Hepatocyte (in vitro differentiated cells): ENCODE results near the gene TBC1D5. TPM values are rescaled to one million over a fixed set of nuclear protein-coding genes. Genes with fewer than 3 reads are reported as not detected.

Experiments
- DNase-seq: peaks from one replicate; pipeline ENCODE4 v3.0.0-alpha.2; 2016; ENCODE audit warnings: low spot score
- H2AFZ ChIP-seq: fragments of 200-600 bp; sonication (generic); 2 replicates; pipeline ENCODE4 v1.6.0; 2016; ENCODE audit warnings: antibody characterized with exemption, mild to moderate bottlenecking
- H3K27ac ChIP-seq: fragments of 200-600 bp; sonication (generic); 2 replicates; pipeline ENCODE4 v1.5.1; 2016; ENCODE audit warnings: mild to moderate bottlenecking
- H3K27me3 ChIP-seq: fragments of 200-600 bp; sonication (generic); 2 replicates; pipeline ENCODE4 v1.6.1; 2016
- H3K36me3 ChIP-seq: fragments of 200-600 bp; sonication (generic); replicated peaks from 2 replicates; pipeline ENCODE4 v1.5.1; 2016; ENCODE audit warnings: low read depth; ENCODE audit not compliant: insufficient read depth
- H3K4me1 ChIP-seq: fragments of 200-600 bp; sonication (generic); 2 replicates; pipeline ENCODE4 v1.5.1; 2016; ENCODE audit warnings: mild to moderate bottlenecking, moderate library complexity; ENCODE audit not compliant: insufficient read depth
- H3K4me2 ChIP-seq: fragments of 200-600 bp; sonication (generic); 2 replicates; pipeline ENCODE4 v1.6.0; 2016
- H3K4me3 ChIP-seq: fragments of 200-600 bp; sonication (generic); 2 replicates; pipeline ENCODE4 v1.5.1; 2016; ENCODE audit warnings: mild to moderate bottlenecking
- H3K79me2 ChIP-seq: fragments of 200-600 bp; sonication (generic); 2 replicates; pipeline ENCODE4 v1.6.0; 2017; ENCODE audit warnings: mild to moderate bottlenecking
- H3K9me2 ChIP-seq: fragments of 200-600 bp; sonication (generic); replicated peaks from 2 replicates; pipeline ENCODE4 v1.6.0; 2017; ENCODE audit warnings: mild to moderate bottlenecking; ENCODE audit not compliant: insufficient read depth
- H3K9me3 ChIP-seq: fragments of 200-600 bp; sonication (generic); 2 replicates; pipeline ENCODE4 v1.5.1; 2016; ENCODE audit warnings: low read depth, mild to moderate bottlenecking
- H4K20me1 ChIP-seq: fragments of 200-600 bp; sonication (generic); 2 replicates; pipeline ENCODE4 v1.6.0; 2016; ENCODE audit warnings: mild to moderate bottlenecking; ENCODE audit not compliant: insufficient read depth, poor library complexity, severe bottlenecking
- CTCF ChIP-seq: fragments of 200-600 bp; sonication (generic); IDR thresholded peaks from 2 replicates; pipeline ENCODE4 v1.5.1; 2016; ENCODE audit warnings: antibody characterized with exemption, mild to moderate bottlenecking; ENCODE audit not compliant: poor library complexity
- EZH2 ChIP-seq: fragments of 200-600 bp; sonication (generic); IDR thresholded peaks from 2 replicates; pipeline ENCODE4 v1.6.1; 2016; ENCODE audit warnings: antibody characterized with exemption, mild to moderate bottlenecking, borderline replicate concordance
- EZH2phosphoT487 ChIP-seq: fragments of 200-600 bp; sonication (generic); IDR thresholded peaks from one replicate; pipeline ENCODE4 v1.6.1; 2018; ENCODE audit warnings: antibody characterized with exemption, mild to moderate bottlenecking, low read depth, moderate library complexity; ENCODE audit not compliant: unreplicated experiment, severe bottlenecking
- WGBS: methylation state at CpG from one replicate; pipeline ENCODE4 v1.1.6; 2016; ENCODE audit warnings: low lambda C conversion rate; ENCODE audit errors: missing lambda C conversion rate; 5-methylcytosine and 5-hydroxymethylcytosine counted together
- polyA plus RNA-seq: library from polyadenylated mRNA; unstranded; fragments of >200 nt; fragmentation: Nextera tagmentation; extraction: Ambion mirVana; gene quantifications from 2 replicates; pipeline ENCODE4 v1.2.1, GENCODE V29; 2016
- total RNA-seq: library from RNA; depleted of rRNA; stranded (reverse); fragments of >200 nt; gene quantifications from 2 replicates; pipeline ENCODE4 v1.2.3, GENCODE V29; 2014

The TBC1D5 gene
- total and polyA plus RNA-seq, 2 experiments from 2014 or later, result 17.0 to 64.2 TPM

GRCh38 chr3:17771177-17772017 is 29.0 kb upstream of the TBC1D5 start:
- Histone ChIP-seq H3K36me3 (no peaks in the 10 kb centered on the region), H3K27ac (no peak overlapping the region), H3K79me2 (no peaks in the 10 kb centered on the region), H3K4me1 (no peaks in the 10 kb centered on the region), H3K27me3 (no peaks in the 10 kb centered on the region), H3K4me3 (no peak overlapping the region), H2AFZ (no peak overlapping the region), H3K9me3 (no peaks in the 10 kb centered on the region), H3K9me2 (no peaks in the 10 kb centered on the region), H4K20me1 (no peaks in the 10 kb centered on the region), H3K4me2 (no peak overlapping the region)
- no peak for DNase-seq
- WGBS, result 93% methylated on average over 2 of the region's 2 CpGs
- TF ChIP-seq CTCF (no peak), EZH2phosphoT487 (no peak), EZH2 (no peak)

DNA sequence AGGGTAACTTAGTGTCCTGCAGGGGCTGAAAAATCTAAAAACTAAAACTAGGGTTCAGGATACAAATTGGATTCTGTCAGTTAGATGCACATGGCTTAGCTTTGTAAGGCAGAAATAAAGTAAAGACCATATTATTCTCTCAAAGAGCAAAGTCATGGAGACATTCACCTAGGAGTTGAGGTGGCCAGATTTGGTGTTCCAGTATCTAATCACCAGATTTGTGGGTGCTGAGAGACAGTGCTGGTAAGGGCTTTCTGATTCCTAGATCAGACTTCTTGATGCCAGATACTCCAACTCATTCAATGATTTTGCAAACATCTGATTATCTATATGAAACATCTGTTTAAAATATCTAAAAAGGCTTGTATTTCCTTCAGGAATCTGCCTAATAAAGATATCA is 28.3 kb upstream of the TBC1D5 start:
- H3K4me1 ChIP-seq, result no peaks in the 10 kb centered on the region
- DNase-seq, result no peak
- H2AFZ ChIP-seq, result no peak overlapping the region
- H3K27ac ChIP-seq, result no peak overlapping the region
- H3K4me3 ChIP-seq, result no peak overlapping the region
- no peaks in the 10 kb centered on the region for H4K20me1 ChIP-seq
- no peak for TF ChIP-seq EZH2phosphoT487
- TF ChIP-seq EZH2, result no peak
- TF ChIP-seq CTCF, result no peak
- H3K36me3 ChIP-seq, result no peaks in the 10 kb centered on the region
- H3K4me2 ChIP-seq, result no peak overlapping the region
- no peaks in the 10 kb centered on the region for H3K9me3 ChIP-seq
- H3K9me2 ChIP-seq, result no peaks in the 10 kb centered on the region
- H3K79me2 ChIP-seq, result no peaks in the 10 kb centered on the region
- no peaks in the 10 kb centered on the region for H3K27me3 ChIP-seq

- 92% methylated on average over 9 of the region's 9 CpGs for WGBS
- no peak for DNase-seq
Observed at GRCh38 chr3:17765819-17766472, 23.5 kb upstream of the TBC1D5 start.

More at GRCh38 chr3:17765819-17766472, 23.5 kb upstream of the TBC1D5 start:
- Histone ChIP-seq H3K4me1 (no peaks in the 10 kb centered on the region), H3K27ac (no peak overlapping the region), H3K36me3 (no peaks in the 10 kb centered on the region), H3K79me2 (no peaks in the 10 kb centered on the region), H3K9me2 (no peaks in the 10 kb centered on the region), H2AFZ (no peak overlapping the region), H3K4me3 (no peak overlapping the region), H3K9me3 (no peaks in the 10 kb centered on the region), H4K20me1 (no peaks in the 10 kb centered on the region), H3K4me2 (no peak overlapping the region), H3K27me3 (no peaks in the 10 kb centered on the region)
- TF ChIP-seq EZH2 (no peak), CTCF (no peak)
